ENCODE data around the gene MARCHF9. TPM values are rescaled to one million over a fixed set of nuclear protein-coding genes. Genes with fewer than 3 reads are reported as not detected.

The MARCHF9 gene
- total RNA-seq, 1 experiment from 2014 or later, result 6.2 TPM

DNA sequence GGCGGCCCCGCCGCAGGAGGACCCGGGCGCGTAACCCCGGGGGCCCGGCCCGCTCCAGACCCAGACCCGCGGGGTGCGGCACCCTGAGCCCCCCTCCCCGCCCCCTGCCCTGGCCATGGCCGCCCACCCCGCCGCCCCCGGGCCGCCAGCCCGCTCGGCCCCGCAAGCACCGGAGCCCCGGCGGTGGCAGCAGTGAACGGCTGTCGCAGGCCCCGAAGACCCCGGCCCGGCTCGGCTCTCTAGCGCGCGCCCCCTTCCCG, 221 bp downstream of the MARCHF9 start (continued):
- TF ChIP-seq, protein P1, sequence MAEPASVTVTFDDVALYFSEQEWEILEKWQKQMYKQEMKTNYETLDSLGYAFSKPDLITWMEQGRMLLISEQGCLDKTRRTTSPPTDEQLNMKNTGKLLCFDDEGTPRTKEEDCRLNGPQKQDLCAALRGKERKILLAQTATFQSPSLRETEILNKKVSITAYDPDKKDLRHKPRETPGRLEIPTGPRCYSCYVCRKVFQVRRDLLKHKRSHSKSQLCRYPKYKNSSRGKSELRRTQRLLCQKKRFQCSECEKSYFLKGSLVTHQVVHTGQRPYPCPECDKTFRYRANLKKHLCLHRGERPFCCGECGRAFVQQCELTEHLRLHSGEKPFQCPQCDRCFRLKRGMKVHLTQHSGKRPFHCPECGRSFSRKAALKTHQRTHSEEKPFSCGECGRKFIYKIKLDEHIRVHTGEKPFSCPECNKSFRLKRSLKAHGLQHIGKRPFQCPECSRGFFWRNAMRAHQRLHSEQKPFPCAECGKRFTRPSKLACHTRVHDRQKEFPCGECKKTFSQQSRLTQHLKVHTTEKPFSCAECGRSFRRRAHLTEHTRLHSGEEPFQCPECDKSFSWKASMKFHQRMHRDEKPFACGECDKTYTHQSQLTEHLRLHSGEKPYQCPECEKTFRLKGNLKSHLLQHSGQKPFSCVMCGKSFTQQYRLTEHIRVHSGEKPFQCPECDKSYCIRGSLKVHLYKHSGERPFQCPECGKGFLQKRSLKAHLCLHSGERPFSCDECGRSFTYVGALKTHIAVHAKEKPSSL (CRISPR knock-in tag; conservative IDR thresholded peaks at IDR 0.05), result no peak
- TF ChIP-seq ZNF396 (CRISPR knock-in tag; IDR thresholded peaks at IDR 0.05; ENCODE audit: borderline replicate concordance), result no peak

DNA sequence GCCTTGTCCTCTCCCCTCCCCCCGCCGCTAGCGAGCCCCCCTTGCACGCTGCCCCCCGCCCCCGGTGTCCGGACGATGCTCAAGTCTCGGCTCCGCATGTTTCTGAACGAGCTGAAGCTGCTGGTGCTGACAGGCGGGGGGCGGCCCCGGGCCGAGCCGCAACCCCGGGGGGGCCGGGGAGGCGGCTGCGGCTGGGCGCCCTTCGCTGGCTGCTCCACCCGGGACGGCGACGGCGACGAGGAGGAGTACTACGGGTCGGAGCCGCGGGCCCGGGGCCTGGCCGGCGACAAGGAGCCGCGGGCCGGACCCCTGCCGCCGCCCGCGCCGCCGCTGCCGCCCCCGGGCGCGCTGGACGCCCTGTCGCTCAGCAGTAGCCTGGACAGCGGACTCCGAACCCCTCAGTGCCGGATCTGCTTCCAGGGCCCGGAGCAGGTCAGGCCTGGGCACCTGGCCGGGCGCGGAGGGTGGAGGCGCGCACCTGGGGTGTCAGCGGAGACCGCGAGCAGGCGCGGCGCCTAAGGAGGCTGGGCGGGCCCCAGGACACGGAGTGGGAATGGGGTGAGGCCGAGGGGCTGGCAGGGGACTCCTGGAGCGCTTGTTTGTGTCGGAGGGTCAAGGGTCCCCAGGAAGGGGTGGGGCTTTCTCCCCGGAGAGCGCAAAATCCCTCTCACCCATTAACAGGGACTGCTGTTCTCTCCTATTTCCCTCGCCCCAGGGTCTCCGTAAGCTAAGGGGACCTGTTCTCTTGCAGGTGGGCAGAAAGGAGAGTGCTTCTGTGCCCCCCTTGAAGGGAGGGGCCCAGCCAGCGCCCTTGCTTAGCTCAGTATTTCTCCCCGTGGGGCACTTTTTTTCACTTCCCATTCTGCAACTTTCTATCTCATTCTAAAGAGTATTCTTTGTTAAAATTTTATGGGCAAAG, 810 bp downstream of the MARCHF9 start:
- ATAC-seq (no peak), DNase-seq (ENCODE audit: low spot score) (no peak)
- Mint-ChIP-seq H3K27ac (no peak overlapping the region), H3K36me3 (peaks cover 9% of the 10 kb centered on the region), H3K4me1 (peaks cover 44% of the 10 kb centered on the region), H3K27me3 (ENCODE audit: low read depth) (peaks cover 74% of the 10 kb centered on the region), H3K9me3 (no peaks in the 10 kb centered on the region), H3K4me3 (peak overlapping the region; percentile 72)
- ChIA-PET CTCF (interaction anchor here (0.7 to 2.4 kb wide), 16 partner anchors 11 to 144 kb away, joined by 3 to 80 read pairs (median 6); partner anchors contain the start of genes AGAP2, ARHGEF25, AVIL and CYP27B1), POLR2A (interaction anchor here (1.3 kb wide), 1 partner anchor 10 kb away, joined by 7 read pairs; no protein-coding TSS in a partner anchor)
- TF ChIP-seq NR1H2 (CRISPR knock-in tag; IDR thresholded peaks at IDR 0.05), result no peak
- TF ChIP-seq ESRRA (CRISPR knock-in tag; IDR thresholded peaks at IDR 0.05; ENCODE audit: borderline replicate concordance), result no peak
- TF ChIP-seq, protein P2, sequence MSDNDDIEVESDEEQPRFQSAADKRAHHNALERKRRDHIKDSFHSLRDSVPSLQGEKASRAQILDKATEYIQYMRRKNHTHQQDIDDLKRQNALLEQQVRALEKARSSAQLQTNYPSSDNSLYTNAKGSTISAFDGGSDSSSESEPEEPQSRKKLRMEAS (CRISPR knock-in tag; IDR thresholded peaks at IDR 0.05), result no peak
- TF ChIP-seq SMAD4 (CRISPR knock-in tag; IDR thresholded peaks at IDR 0.05), result no peak
- no peak for TF ChIP-seq FOXP1 (CRISPR knock-in tag; IDR thresholded peaks at IDR 0.05; ENCODE audit: borderline replicate concordance)
- 0 out of 2 replicates have a peak, but pooled peaks have one; percentile 39 for TF ChIP-seq ZNF423 (CRISPR knock-in tag; IDR thresholded peaks at IDR 0.05)

DNA sequence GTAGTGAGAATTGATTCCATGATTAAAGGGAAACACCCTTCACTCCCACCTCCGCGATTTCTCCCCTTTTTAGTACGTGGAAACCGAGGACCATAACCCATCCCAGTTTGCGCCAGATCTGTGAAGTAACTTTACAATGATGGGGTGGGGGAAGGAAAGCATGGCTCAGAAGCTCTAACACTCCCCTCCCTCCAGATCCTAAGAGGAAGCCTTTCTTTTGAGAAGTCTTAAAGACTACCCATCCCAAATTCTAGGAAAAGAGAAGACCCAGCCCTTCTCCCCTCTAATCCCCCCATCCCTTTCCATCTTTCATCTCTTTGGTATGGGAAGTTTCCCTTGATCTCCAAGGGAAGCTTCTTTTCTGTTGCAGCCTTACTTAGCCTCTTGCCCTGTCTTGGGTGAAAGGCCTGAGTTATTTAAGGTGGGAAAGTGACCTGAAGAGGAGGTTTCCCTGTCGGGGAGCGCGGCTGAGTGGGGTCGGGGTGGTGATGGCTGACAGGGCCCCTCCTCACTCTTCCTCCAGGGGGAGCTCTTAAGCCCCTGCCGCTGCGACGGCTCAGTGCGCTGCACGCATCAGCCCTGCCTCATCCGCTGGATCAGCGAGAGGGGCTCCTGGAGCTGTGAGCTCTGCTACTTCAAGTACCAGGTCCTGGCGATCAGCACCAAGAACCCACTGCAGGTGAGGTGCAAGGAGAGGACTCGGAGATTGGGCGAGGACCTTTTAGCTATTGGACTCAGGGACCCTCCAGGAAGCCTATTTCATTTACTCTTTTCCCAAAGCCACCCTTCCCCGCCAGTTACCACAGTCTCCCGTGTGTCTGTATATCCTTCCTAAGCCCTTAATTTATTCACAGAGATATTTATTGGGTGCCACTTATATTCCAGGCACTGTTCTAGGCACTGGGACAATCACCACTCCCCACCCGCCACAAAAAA, 1.8 kb downstream of the MARCHF9 start:
- Mint-ChIP-seq H3K36me3 (no peaks in the 10 kb centered on the region), H3K27me3 (ENCODE audit: low read depth) (peaks cover 84% of the 10 kb centered on the region), H3K9me3 (no peaks in the 10 kb centered on the region), H3K4me1 (peaks cover 34% of the 10 kb centered on the region), H3K4me3 (peak overlapping the region; percentile 72), H3K27ac (no peak overlapping the region)
- ChIA-PET CTCF (interaction anchor here (0.5 to 2.4 kb wide), 49 partner anchors 10 to 530 kb away, joined by 3 to 80 read pairs (median 5); partner anchors contain the start of genes AGAP2, ARHGEF25, ATP23 and AVIL), POLR2A (interaction anchor here (0.7 to 1.3 kb wide), 2 partner anchors 9 to 12 kb away, joined by 4 to 7 read pairs; partner anchors contain the start of gene TSPAN31)
- no peak for TF ChIP-seq ZNF671 (CRISPR knock-in tag; IDR thresholded peaks at IDR 0.05)
- TF ChIP-seq, protein P3, sequence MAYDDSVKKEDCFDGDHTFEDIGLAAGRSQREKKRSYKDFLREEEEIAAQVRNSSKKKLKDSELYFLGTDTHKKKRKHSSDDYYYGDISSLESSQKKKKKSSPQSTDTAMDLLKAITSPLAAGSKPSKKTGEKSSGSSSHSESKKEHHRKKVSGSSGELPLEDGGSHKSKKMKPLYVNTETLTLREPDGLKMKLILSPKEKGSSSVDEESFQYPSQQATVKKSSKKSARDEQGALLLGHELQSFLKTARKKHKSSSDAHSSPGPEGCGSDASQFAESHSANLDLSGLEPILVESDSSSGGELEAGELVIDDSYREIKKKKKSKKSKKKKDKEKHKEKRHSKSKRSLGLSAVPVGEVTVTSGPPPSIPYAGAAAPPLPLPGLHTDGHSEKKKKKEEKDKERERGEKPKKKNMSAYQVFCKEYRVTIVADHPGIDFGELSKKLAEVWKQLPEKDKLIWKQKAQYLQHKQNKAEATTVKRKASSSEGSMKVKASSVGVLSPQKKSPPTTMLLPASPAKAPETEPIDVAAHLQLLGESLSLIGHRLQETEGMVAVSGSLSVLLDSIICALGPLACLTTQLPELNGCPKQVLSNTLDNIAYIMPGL (CRISPR knock-in tag; IDR thresholded peaks at IDR 0.05), result 0 out of 2 replicates have a peak, but pooled peaks have one; percentile 63
- TF ChIP-seq, protein P4, sequence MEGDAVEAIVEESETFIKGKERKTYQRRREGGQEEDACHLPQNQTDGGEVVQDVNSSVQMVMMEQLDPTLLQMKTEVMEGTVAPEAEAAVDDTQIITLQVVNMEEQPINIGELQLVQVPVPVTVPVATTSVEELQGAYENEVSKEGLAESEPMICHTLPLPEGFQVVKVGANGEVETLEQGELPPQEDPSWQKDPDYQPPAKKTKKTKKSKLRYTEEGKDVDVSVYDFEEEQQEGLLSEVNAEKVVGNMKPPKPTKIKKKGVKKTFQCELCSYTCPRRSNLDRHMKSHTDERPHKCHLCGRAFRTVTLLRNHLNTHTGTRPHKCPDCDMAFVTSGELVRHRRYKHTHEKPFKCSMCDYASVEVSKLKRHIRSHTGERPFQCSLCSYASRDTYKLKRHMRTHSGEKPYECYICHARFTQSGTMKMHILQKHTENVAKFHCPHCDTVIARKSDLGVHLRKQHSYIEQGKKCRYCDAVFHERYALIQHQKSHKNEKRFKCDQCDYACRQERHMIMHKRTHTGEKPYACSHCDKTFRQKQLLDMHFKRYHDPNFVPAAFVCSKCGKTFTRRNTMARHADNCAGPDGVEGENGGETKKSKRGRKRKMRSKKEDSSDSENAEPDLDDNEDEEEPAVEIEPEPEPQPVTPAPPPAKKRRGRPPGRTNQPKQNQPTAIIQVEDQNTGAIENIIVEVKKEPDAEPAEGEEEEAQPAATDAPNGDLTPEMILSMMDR (IDR thresholded peaks at IDR 0.05), result peak; percentile 78
- TF ChIP-seq, protein P5, sequence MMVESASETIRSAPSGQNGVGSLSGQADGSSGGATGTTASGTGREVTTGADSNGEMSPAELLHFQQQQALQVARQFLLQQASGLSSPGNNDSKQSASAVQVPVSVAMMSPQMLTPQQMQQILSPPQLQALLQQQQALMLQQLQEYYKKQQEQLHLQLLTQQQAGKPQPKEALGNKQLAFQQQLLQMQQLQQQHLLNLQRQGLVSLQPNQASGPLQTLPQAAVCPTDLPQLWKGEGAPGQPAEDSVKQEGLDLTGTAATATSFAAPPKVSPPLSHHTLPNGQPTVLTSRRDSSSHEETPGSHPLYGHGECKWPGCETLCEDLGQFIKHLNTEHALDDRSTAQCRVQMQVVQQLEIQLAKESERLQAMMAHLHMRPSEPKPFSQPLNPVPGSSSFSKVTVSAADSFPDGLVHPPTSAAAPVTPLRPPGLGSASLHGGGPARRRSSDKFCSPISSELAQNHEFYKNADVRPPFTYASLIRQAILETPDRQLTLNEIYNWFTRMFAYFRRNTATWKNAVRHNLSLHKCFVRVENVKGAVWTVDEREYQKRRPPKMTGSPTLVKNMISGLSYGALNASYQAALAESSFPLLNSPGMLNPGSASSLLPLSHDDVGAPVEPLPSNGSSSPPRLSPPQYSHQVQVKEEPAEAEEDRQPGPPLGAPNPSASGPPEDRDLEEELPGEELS (CRISPR knock-in tag; IDR thresholded peaks at IDR 0.05), result no peak
- TF ChIP-seq CBFB (CRISPR knock-in tag; IDR thresholded peaks at IDR 0.05; ENCODE audit: low read depth), result no peak
- peak; percentile 64 for ATAC-seq
- DNase-seq (ENCODE audit: low spot score), result peak; percentile 85
